ENCODE measurements around the gene ANP32E.
A peak's percentile ranks its signal among the peaks of the same experiment; 100 is the strongest.

Gene ANP32E

DNA sequence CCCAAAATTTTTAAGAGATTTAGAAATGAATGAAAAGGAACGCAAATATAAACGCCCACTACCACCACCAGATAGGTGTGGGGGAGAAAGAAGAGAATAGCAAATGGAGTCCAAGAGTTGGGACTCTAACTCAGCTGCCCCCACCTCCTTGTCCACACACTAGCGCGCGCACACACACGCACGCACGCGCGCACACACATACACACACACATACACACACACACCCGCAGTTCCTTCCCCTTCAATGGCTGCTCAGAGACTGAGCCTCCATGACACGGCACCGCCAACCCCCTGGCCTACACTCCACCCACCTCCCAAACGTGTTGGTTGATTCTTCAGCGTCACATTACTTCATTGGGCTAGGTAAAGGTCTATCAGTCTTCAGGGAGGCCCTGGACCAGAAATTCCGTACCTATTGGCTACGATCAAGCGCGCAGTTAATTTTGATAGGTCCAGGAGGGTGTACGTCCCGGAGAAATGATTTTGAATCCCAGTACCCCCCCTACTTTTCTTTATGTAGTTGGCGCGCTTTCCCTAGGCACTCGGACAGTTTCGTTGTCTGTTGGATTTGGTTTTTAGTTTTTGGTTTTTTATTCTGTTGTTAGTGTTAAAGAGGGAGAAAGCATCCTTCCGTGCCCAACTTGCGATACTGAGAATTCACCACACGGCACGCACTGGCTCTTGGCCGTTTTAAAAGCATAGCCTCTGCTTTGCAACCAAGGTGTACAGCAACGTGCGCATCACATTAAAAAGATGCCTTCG, at the start of gene ANP32E:
Gene ANP32E (minus strand): TSS at position 261 of the 762 bp plus-strand sequence. CDS start 326 bp downstream, outside the sequence.
- H3K36me3 ChIP-seq (ENCODE audit: control insufficient read depth in 2 of 2, insufficient read depth in 1 of 2, low read length in 2 of 2): peaks cover 4 to 6% of the 10 kb centered on the region in 2 experiments; a peak in 2 of 3 replicates
- peak within 1 kb of the TSS; percentile 82 for H3K27ac ChIP-seq (ENCODE audit: extremely low read depth, low read depth, low read length)
- no peaks in the 10 kb centered on the region for H3K9me3 ChIP-seq (ENCODE audit: control insufficient read depth, insufficient read depth, low read depth, low read length)
- no peaks in the 10 kb centered on the region; the same call in 1 of the 2 replicates for H3K4me1 ChIP-seq (ENCODE audit: control insufficient read depth, insufficient read depth, low read length)
- ChIA-PET CTCF (interaction anchor here (0.6 to 0.8 kb wide), 3 partner anchors 39 to 73 kb away, joined by 3 to 4 read pairs (median 3); no protein-coding TSS in a partner anchor), POLR2A (interaction anchor here (0.6 to 0.8 kb wide), 3 partner anchors 13 to 128 kb away, joined by 3 to 4 read pairs (median 3); partner anchors contain the start of gene RPRD2)
- H3K4me3 ChIP-seq (ENCODE audit: low read depth, low read length): peak within 1 kb of the TSS; percentile 89
- TF ChIP-seq ZNF843 (tag by site-specific recombination; IDR thresholded peaks at IDR 0.05) (peak; percentile 76; the same call in 1 of the 2 replicates), ZNF76 (tag by site-specific recombination; IDR thresholded peaks at IDR 0.05; ENCODE audit: borderline replicate concordance, low read depth) (peak; percentile 77; the same call in 1 of the 2 replicates), ZNF366 (tag by site-specific recombination; conservative IDR thresholded peaks at IDR 0.05) (peak; percentile 86), ZNF791 (tag by site-specific recombination; IDR thresholded peaks at IDR 0.05) (no peak), ZNF521 (tag by site-specific recombination; IDR thresholded peaks at IDR 0.05) (no peak), HOXD13 (CRISPR knock-in tag; IDR thresholded peaks at IDR 0.05; ENCODE audit: borderline replicate concordance) (peak; percentile 60; the same call in 1 of the 2 replicates), BCL11A (tag by site-specific recombination; IDR thresholded peaks at IDR 0.05; ENCODE audit: low read depth) (peak; percentile 47; the same call in 1 of the 2 replicates), ZNF610 (tag by site-specific recombination; IDR thresholded peaks at IDR 0.05; ENCODE audit: borderline replicate concordance) (0 out of 2 replicates have a peak, but pooled peaks have one; percentile 28), ZSCAN5A (tag by site-specific recombination; IDR thresholded peaks at IDR 0.05) (peak; percentile 88; the same call in 1 of the 2 replicates), GLI4 (tag by site-specific recombination; IDR thresholded peaks at IDR 0.05) (peak; percentile 95), ZNF629 (tag by site-specific recombination; IDR thresholded peaks at IDR 0.05) (peak; percentile 82), HIC1 (tag by site-specific recombination; IDR thresholded peaks at IDR 0.05) (peak; percentile 50; the same call in 1 of the 2 replicates), ZNF501 (tag by site-specific recombination; IDR thresholded peaks at IDR 0.05) (peak; percentile 99), YY2 (tag by site-specific recombination; IDR thresholded peaks at IDR 0.05) (peak; percentile 99), EGR2 (tag by site-specific recombination; IDR thresholded peaks at IDR 0.05; ENCODE audit: low read depth) (peak; percentile 95), KLF17 (tag by site-specific recombination; IDR thresholded peaks at IDR 0.05) (peak; percentile 94), SP3 (tag by site-specific recombination; IDR thresholded peaks at IDR 0.05) (peak; percentile 93), ZNF623 (tag by site-specific recombination; IDR thresholded peaks at IDR 0.05) (peak; percentile 30; the same call in 1 of the 2 replicates), ZIC2 (tag by site-specific recombination; IDR thresholded peaks at IDR 0.05) (peak; percentile 24; the same call in 1 of the 2 replicates), PBX3 (CRISPR knock-in tag; IDR thresholded peaks at IDR 0.05) (peak; percentile 83), ZNF202 (tag by site-specific recombination; IDR thresholded peaks at IDR 0.05; ENCODE audit: borderline replicate concordance) (no peak), ZNF2 (tag by site-specific recombination; IDR thresholded peaks at IDR 0.05) (peak; percentile 99), ZFP3 (tag by site-specific recombination; IDR thresholded peaks at IDR 0.05; ENCODE audit: low read depth) (peak; percentile 23; the same call in 1 of the 2 replicates), ZFP37 (tag by site-specific recombination; IDR thresholded peaks at IDR 0.05) (peak; percentile 98), MZF1 (tag by site-specific recombination; IDR thresholded peaks at IDR 0.05; ENCODE audit: borderline replicate concordance) (peak; percentile 72; the same call in 1 of the 2 replicates), YY1 (tag by site-specific recombination; IDR thresholded peaks at IDR 0.05) (peak; percentile 98), RBAK (tag by site-specific recombination; IDR thresholded peaks at IDR 0.05) (peak; percentile 44; the same call in 1 of the 2 replicates)
- TF ChIP-seq, protein P1, sequence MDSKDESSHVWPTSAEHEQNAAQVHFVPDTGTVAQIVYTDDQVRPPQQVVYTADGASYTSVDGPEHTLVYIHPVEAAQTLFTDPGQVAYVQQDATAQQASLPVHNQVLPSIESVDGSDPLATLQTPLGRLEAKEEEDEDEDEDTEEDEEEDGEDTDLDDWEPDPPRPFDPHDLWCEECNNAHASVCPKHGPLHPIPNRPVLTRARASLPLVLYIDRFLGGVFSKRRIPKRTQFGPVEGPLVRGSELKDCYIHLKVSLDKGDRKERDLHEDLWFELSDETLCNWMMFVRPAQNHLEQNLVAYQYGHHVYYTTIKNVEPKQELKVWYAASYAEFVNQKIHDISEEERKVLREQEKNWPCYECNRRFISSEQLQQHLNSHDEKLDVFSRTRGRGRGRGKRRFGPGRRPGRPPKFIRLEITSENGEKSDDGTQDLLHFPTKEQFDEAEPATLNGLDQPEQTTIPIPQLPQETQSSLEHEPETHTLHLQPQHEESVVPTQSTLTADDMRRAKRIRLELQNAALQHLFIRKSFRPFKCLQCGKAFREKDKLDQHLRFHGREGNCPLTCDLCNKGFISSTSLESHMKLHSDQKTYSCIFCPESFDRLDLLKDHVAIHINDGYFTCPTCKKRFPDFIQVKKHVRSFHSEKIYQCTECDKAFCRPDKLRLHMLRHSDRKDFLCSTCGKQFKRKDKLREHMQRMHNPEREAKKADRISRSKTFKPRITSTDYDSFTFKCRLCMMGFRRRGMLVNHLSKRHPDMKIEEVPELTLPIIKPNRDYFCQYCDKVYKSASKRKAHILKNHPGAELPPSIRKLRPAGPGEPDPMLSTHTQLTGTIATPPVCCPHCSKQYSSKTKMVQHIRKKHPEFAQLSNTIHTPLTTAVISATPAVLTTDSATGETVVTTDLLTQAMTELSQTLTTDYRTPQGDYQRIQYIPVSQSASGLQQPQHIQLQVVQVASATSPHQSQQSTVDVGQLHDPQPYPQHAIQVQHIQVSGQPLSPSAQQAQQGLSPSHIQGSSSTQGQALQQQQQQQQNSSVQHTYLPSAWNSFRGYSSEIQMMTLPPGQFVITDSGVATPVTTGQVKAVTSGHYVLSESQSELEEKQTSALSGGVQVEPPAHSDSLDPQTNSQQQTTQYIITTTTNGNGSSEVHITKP (tag by site-specific recombination; IDR thresholded peaks at IDR 0.05): peak; percentile 99

Measured in HEK293 (cell line).